ENCODE measurements around the gene BBS4. TPM values are rescaled to one million over a fixed set of nuclear protein-coding genes. Genes with fewer than 3 reads are reported as not detected.
A peak's percentile ranks its signal among the peaks of the same experiment; 100 is the strongest.
"Not testable (repeated sequence)": the region's sequence is repeated elsewhere in the genome, so short reads cannot be mapped to it uniquely, and the experiment has no call there.

Gene BBS4
- total RNA-seq, 1 experiment from 2014 or later = 20.0 TPM

GRCh38 chr15:72698938-72699337 is 12.9 kb downstream of the BBS4 start:
- DNase-seq (ENCODE audit: low read depth) = no peak

- DNase-seq (ENCODE audit: low read depth) = no peak
Observed at GRCh38 chr15:72700076-72700475, 14.1 kb downstream of the BBS4 start.

- peak; percentile 69 for DNase-seq (ENCODE audit: low read depth)
Observed at GRCh38 chr15:72706266-72706665, 20.3 kb downstream of the BBS4 start.

- not testable (repeated sequence) for DNase-seq (ENCODE audit: low read depth)
Observed at GRCh38 chr15:72708551-72709303, 22.7 kb downstream of the BBS4 start.

GRCh38 chr15:72722071-72722696 is 36.2 kb downstream of the BBS4 start:
- DNase-seq (ENCODE audit: low read depth) = peak; percentile 65

- DNase-seq (ENCODE audit: low read depth) = peak; percentile 34
Observed at GRCh38 chr15:72724028-72724427, 38.0 kb downstream of the BBS4 start.

GRCh38 chr15:72725446-72725845 is 39.4 kb downstream of the BBS4 start:
- no peak for DNase-seq (ENCODE audit: low read depth)

- not testable (repeated sequence) for DNase-seq (ENCODE audit: low read depth)
Observed at GRCh38 chr15:72725851-72726250, 39.8 kb downstream of the BBS4 start.

- no peak for DNase-seq (ENCODE audit: low read depth)
Observed at GRCh38 chr15:72727154-72727553, 41.1 kb downstream of the BBS4 start.

GRCh38 chr15:72728249-72728648 is 42.2 kb downstream of the BBS4 start:
- DNase-seq (ENCODE audit: low read depth) = not testable (repeated sequence)

GRCh38 chr15:72728821-72729220 is 42.8 kb downstream of the BBS4 start:
- no peak for DNase-seq (ENCODE audit: low read depth)

GRCh38 chr15:72732086-72732485 is 46.1 kb downstream of the BBS4 start:
- DNase-seq (ENCODE audit: low read depth) = no peak

- DNase-seq (ENCODE audit: low read depth) = no peak
Observed at GRCh38 chr15:72732516-72732915, 46.5 kb downstream of the BBS4 start.

- peak; percentile 65 for DNase-seq (ENCODE audit: low read depth)
Observed at GRCh38 chr15:72733941-72734738, 48.1 kb downstream of the BBS4 start.

GRCh38 chr15:72735111-72735510 is 49.1 kb downstream of the BBS4 start:
- peak; percentile 34 for DNase-seq (ENCODE audit: low read depth)

- no peak for DNase-seq (ENCODE audit: low read depth)
Observed at GRCh38 chr15:72737061-72737460, 51.1 kb downstream of the BBS4 start.

- DNase-seq (ENCODE audit: low read depth) = no peak
Observed at GRCh38 chr15:72737723-72738122, 51.7 kb downstream of the BBS4 start.

GRCh38 chr15:72740219-72740618 is 54.2 kb downstream of the BBS4 start:
- no peak for DNase-seq (ENCODE audit: low read depth)

- DNase-seq (ENCODE audit: low read depth) = no peak
Observed at GRCh38 chr15:72749700-72750099, 63.7 kb downstream of the BBS4 start.

- DNase-seq (ENCODE audit: low read depth) = no peak
Observed at GRCh38 chr15:72751751-72752455, 65.9 kb downstream of the BBS4 start.

GRCh38 chr15:72754096-72754495 is 68.1 kb downstream of the BBS4 start:
- DNase-seq (ENCODE audit: low read depth) = no peak

- DNase-seq (ENCODE audit: low read depth) = peak; percentile 95
Observed at GRCh38 chr15:72758182-72758581, 72.2 kb downstream of the BBS4 start.

Measured in LHCN-M2 (cell line).